Endothelial cell (in vitro differentiated cells): Measurements from ENCODE around the gene USP22. TPM values are rescaled to one million over a fixed set of nuclear protein-coding genes. Genes with fewer than 3 reads are reported as not detected.

ENCODE experiments used
- DNase-seq: peaks from one replicate; pipeline ENCODE4 v3.0.0; 2021; ENCODE audit warnings: low spot score
- H3K27ac Mint-ChIP-seq: one replicate; pipeline ENCODE4 v1.8.0; 2021; ENCODE audit warnings: mixed read lengths, inconsistent platforms; ENCODE audit not compliant: unreplicated experiment
- H3K27me3 Mint-ChIP-seq: one replicate; pipeline ENCODE4 v1.8.0; 2021; ENCODE audit warnings: mild to moderate bottlenecking, moderate library complexity, mixed read lengths, inconsistent platforms; ENCODE audit not compliant: unreplicated experiment
- H3K36me3 Mint-ChIP-seq: one replicate; pipeline ENCODE4 v1.8.0; 2021; ENCODE audit warnings: mild to moderate bottlenecking, low read depth, mixed read lengths, inconsistent platforms; ENCODE audit not compliant: unreplicated experiment
- H3K4me1 Mint-ChIP-seq: one replicate; pipeline ENCODE4 v1.8.0; 2021; ENCODE audit warnings: mild to moderate bottlenecking, mixed read lengths, inconsistent platforms; ENCODE audit not compliant: unreplicated experiment
- H3K4me3 Mint-ChIP-seq: one replicate; pipeline ENCODE4 v1.8.0; 2021; ENCODE audit warnings: mild to moderate bottlenecking, mixed read lengths, inconsistent platforms; ENCODE audit not compliant: unreplicated experiment
- H3K9me3 Mint-ChIP-seq: one replicate; pipeline ENCODE4 v1.8.0; 2021; ENCODE audit warnings: mixed read lengths, inconsistent platforms; ENCODE audit not compliant: unreplicated experiment
- CTCF ChIP-seq: fragments of 200-600 bp; sonication (generic); IDR thresholded peaks from one replicate; pipeline ENCODE4 v1.5.0; 2021; ENCODE audit warnings: antibody characterized with exemption; ENCODE audit not compliant: unreplicated experiment
- total RNA-seq: library from RNA; stranded (reverse); fragmentation: NEBNext Ultra II Directional; extraction: Animal tissue kit (Norgen Biotek cat#: 25700); gene quantifications from one replicate; pipeline ENCODE4 v1.2.1, GENCODE V29; 2021; ENCODE audit not compliant: unreplicated experiment

The USP22 gene
- total RNA-seq, 1 donor from 2014 or later: 294 TPM

GRCh38 chr17:21007646-21008045, 35.2 kb downstream of the USP22 start:
- H3K27me3 Mint-ChIP-seq: peaks cover 8% of the 10 kb centered on the region

GRCh38 chr17:21005803-21006202, 37.0 kb downstream of the USP22 start:
- no peaks in the 10 kb centered on the region for H3K9me3 Mint-ChIP-seq
- H3K4me3 Mint-ChIP-seq: peak overlapping the region; percentile 42
- H3K27me3 Mint-ChIP-seq: peaks cover 11% of the 10 kb centered on the region
- DNase-seq: no peak
- H3K27ac Mint-ChIP-seq: peak overlapping the region; percentile 36
- H3K4me1 Mint-ChIP-seq: peaks cover 25% of the 10 kb centered on the region
- TF ChIP-seq CTCF: no peak
- peaks cover 63% of the 10 kb centered on the region for H3K36me3 Mint-ChIP-seq

More at GRCh38 chr17:21007646-21008045, 35.2 kb downstream of the USP22 start:
- H3K36me3 Mint-ChIP-seq: peaks cover 61% of the 10 kb centered on the region
- H3K4me3 Mint-ChIP-seq: peak overlapping the region; percentile 65
- H3K9me3 Mint-ChIP-seq: no peaks in the 10 kb centered on the region
- TF ChIP-seq CTCF: no peak
- H3K27ac Mint-ChIP-seq: peak overlapping the region; percentile 82
- H3K4me1 Mint-ChIP-seq: peaks cover 19% of the 10 kb centered on the region
- DNase-seq: no peak

GRCh38 chr17:21005367-21005766, 37.4 kb downstream of the USP22 start:
- Mint-ChIP-seq H3K4me3 (peak overlapping the region; percentile 42), H3K36me3 (peaks cover 59% of the 10 kb centered on the region), H3K4me1 (peaks cover 25% of the 10 kb centered on the region), H3K9me3 (no peaks in the 10 kb centered on the region), H3K27me3 (peaks cover 10% of the 10 kb centered on the region), H3K27ac (peak overlapping the region; percentile 36)
- no peak for TF ChIP-seq CTCF
- DNase-seq: no peak

- H3K4me3 Mint-ChIP-seq: no peak overlapping the region
- H3K27ac Mint-ChIP-seq: no peak overlapping the region
- H3K36me3 Mint-ChIP-seq: peaks cover 62% of the 10 kb centered on the region
- peaks cover 13% of the 10 kb centered on the region for H3K27me3 Mint-ChIP-seq
- peaks cover 25% of the 10 kb centered on the region for H3K4me1 Mint-ChIP-seq
- DNase-seq: no peak
- no peaks in the 10 kb centered on the region for H3K9me3 Mint-ChIP-seq
- TF ChIP-seq CTCF: no peak
These were observed 38.5 kb downstream of the USP22 start for GRCh38 chr17:21004016-21004930.

- Mint-ChIP-seq H3K9me3 (no peaks in the 10 kb centered on the region), H3K27me3 (peaks cover 13% of the 10 kb centered on the region), H3K27ac (no peak overlapping the region), H3K4me1 (peaks cover 31% of the 10 kb centered on the region), H3K4me3 (peak overlapping the region; percentile 56), H3K36me3 (peaks cover 64% of the 10 kb centered on the region)
- TF ChIP-seq CTCF: no peak
- DNase-seq: no peak
These were observed 39.7 kb downstream of the USP22 start for GRCh38 chr17:21003007-21003621.
